Middle frontal gyrus (tissue), 1 donor: ENCODE measurements around the gene TMEM92.
"Not testable (repeated sequence)": the region's sequence is repeated elsewhere in the genome, so short reads cannot be mapped to it uniquely, and the experiment has no call there.

ENCODE experiments used
- DNase-seq: peaks from one replicate; pipeline ENCODE4 v3.0.0-alpha.2; 2015; ENCODE audit warnings: low spot score; ENCODE audit errors: extremely low spot score

The TMEM92 gene

DNA sequence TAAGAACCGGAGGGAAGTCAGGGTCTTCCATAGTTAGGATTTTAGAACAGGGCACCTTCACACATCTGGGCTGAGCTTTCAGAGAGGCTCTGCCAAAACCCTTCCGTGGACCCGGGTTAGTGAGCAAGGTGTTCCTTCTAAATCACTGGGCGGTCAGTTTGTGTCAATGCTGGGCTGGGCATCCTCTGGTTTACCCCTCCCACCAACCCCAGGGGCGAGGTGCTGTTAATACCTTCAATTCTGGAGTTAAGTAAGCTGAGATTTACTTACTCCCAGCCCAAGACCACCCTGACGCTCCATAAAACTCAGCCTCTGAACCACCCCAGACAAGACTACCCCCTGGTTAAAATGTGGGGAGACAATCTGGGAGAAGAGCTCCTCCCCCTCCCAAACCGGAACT is 1.0 kb downstream of the TMEM92 start:
- DNase-seq: no peak

DNA sequence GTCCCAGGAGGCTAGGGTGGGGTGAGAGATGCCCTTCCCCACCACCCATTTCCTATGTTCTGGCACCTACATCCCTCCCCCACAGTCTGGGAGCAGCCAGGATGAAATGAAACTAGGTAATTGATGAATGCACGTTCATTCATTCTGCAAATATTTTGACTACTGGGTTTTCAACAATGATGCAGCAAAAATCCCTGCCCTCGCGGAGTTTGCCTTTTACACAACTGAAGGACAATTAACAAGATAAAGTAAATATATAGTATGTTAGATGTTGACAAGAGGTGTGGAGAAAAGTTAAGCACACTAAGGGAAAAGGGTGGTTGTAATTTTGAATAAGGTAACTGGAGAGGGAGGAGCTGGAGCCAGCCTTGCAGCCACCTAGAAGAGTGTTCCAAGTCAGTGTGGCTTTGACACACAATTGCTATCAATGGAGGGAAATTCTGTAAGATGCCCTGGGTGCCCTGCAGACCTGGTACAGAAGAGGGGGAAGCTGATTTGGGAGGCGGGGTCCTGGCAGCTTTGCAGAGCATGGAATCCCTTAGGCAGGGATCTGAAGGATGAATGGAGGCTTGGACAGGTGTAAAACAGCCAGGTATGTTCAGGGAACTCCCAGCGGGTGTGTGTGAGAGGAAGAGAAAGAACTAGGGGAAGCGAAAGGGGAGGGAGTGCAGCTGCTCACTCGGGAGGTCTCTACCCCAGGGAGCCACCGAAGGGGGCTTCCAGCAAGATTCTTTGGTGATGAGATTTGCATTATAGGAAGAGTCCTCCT is 2.5 kb downstream of the TMEM92 start:
- no peak for DNase-seq

DNA sequence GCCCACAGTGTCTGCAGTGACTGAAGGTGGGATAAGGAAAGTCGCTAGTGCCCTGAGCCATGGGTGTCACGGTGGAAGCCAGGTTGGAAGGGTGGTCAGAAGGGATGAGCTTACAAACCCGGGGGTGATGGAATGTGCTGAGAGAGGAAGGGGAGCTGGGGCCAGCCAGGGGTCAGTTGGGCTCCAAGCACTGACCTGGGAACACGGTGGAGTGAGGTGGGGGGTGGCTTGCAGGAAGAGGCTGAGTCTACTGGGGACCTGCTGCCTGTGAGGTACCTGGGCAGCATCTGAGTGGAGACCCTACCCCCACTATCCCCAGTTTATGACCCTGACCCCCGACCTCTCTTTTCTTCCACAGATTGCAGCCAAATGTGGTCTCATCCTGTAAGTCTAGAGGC is 3.1 kb downstream of the TMEM92 start:
- DNase-seq: no peak

DNA sequence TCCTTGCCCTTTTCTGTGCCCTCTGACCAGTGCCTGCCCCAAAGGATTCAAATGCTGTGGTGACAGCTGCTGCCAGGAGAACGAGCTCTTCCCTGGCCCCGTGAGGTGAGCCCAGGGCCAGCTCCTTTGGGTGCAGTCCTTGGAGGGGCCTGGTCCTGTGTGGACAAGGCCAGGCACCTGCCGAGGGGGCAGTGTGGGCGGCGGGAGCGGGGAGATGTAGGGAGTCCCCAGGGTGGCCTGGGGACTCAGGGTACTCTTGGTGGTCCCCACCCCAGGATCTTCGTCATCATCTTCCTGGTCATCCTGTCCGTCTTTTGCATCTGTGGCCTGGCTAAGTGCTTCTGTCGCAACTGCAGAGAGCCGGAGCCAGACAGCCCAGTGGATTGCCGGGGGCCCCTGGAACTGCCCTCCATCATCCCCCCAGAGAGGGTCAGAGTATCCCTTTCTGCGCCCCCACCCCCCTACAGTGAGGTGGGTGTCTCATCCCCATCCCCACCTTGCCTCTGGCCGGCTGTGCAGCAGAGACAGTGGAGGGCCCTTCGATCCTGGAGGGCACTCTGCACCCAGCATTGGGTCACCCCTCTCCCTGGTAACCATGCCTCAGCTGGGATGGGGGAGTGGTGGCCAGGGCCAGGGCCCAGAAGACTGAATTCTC is 4.4 kb downstream of the TMEM92 start:
- no peak for DNase-seq

DNA sequence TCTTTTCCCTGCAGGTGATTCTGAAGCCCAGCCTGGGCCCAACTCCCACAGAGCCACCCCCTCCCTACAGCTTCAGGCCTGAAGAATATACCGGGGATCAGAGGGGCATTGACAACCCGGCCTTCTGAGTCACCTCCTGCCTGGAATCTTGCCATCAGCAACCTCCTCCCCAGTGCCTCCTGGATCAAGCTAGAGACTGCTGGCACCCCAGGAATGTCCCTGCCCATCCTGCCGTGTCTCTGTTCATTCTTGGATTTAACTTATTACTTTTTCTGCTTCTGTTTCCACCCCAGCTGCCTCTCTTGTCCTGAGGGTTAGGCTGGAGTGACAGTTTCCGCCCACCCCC is 4.9 kb downstream of the TMEM92 start:
- DNase-seq: no peak

DNA sequence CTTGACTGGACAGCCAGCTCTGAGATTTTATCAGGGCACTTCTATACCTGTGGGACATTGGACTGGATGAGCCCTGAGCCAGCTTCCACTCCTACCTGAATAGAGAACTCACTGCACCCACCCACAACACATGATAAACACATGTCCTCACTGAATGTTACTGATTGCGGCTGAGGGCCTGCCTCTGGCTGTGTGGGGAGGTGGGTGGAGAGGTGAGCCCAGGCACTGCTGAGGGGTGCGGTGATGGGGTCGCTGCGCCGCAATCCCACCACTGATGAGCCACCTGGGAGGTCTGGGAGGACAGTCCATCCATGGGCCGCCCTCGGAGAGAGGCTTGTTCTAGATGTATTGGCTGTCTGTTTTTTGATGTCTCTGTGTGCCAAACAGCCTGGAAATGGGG is 5.4 kb downstream of the TMEM92 start:
- DNase-seq: no peak

DNA sequence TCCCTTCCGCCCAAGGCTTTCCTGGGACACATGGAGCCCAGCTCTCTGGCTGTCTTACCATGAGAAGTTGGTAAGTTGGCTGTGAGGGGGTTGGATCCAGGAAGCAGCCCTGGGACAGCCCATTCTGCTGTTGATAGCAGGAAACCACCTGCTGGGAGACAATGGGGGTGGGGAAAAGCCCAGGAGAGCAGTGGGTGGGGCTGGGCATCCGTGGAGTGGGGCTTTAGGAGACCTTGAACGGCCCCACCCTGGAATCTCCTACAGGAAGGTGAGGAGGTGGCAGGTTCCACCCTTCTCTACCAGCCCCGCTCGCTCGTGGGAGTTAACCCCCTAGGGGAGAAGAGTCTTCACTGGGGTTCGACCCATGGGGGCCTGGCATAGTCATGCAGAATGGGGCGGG is 5.8 kb downstream of the TMEM92 start:
- DNase-seq: no peak

DNA sequence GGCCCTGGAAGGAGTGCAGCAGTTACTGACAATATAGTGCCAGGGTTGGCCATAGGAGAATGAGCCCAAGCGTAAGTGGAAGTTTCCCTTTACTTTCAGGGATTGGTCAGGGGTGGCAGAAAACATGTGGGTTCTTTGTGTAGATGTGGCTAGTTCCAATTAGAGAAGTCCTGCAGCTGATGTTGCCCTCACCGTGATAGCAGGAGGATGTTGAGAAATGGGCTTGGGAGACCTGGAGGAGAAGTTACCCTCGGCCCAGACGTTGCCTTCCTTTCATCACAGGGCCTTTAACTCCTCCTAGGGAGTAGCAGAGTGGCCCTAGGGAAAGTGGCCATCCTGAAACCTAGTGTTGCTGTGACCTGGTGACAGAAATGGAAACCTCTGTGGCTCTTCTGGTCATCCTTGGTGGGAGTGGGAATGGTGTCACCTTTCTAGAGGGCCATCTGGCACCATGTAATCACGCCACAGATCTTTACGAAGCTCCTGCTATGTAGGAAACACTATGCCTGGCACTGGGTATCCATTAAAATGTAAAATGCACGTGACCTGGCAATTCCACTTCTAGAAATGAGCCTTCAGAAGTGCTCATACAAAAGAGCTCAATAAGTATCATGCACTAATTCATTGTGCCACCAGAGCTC is 6.7 kb downstream of the TMEM92 start:
- DNase-seq: no peak

DNA sequence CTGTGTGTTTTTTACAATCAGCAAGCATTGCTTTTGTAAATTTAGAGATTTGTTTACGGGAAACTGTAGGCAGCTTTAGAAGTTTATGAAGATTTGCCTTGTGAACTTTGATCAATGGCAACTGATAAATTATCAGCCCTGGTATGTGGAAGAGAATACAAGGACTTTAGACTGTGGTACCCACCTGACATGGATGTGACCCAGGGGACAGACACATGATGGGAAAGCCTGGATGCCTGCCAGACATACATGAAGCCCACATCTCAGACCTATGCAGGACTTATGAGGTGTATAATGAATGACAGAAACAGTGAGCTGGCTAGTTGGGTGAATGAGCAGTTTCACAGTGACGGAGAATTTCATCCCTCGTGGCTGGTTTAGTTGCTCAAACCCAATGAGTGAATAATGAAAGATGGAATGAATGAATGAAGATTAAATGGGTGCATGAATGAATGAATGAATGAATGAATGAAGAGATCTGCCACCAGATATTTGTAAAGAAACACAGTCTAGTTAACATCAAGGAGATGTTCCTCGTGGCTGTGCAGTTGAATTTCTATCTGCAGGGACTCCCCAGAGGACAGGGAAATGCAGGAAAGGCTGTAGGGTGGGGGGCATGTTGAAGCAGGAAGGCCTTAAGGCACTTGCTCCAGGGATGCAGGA is 7.6 kb downstream of the TMEM92 start:
- no peak for DNase-seq

DNA sequence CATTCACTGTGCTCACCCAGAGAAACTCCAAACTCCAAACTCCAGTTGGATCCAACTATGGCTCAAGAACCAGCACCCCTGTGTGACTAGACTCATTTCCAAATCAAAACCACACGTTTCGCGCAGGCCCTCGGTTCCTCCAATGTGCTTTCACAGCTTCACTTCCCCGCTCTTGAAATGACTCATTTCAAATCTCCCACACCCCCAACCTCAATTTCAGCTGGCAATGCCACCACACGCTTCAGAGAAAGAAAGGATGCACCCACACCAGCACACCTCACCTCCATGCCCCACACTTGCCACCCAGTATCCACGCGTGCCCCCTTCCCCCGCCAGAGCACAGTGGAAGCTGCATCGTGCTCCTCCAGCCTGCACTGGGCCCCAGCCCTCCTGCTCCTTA is 9.0 kb downstream of the TMEM92 start:
- DNase-seq: no peak

DNA sequence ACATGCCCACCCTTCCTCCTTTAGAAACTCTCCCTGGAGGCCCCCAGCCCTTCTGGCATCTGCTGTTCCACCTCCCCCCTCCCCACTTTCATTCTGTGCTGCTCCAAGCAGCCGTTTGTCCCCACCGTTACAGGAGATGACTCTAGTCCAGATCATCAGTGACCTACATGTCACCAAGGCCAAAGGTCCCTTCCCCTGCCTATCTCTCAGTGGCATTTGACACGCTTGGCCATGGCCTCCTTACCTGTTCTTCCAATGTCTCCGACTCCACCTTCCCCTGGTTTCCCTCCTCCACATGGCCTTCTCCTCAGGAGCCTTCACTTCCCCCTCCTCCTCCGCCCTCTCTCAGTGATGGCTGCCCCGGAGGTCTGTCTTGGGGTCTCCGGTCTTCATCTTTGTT is 9.4 kb downstream of the TMEM92 start:
- DNase-seq: no peak

DNA sequence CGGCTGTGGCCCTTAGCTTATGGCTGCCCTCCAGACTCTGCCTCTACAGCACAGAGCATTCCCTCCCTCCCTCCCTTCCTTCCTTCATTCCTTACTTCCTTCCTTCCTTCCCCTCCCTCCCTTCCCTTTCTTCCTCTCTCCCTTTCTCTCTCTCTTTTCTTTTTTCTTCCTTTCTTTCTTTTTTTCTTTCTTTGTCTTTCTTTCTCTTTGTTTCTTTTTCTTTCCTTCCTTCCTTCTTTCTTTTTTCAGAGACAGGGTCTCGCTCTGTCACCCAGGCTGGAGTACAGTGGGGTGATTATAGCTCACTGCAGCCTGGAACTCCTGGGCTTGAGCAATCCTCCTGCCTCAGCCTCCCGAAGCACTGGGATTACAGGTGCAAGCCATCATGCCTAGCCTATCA is 11.7 kb downstream of the TMEM92 start:
- DNase-seq: no peak

DNA sequence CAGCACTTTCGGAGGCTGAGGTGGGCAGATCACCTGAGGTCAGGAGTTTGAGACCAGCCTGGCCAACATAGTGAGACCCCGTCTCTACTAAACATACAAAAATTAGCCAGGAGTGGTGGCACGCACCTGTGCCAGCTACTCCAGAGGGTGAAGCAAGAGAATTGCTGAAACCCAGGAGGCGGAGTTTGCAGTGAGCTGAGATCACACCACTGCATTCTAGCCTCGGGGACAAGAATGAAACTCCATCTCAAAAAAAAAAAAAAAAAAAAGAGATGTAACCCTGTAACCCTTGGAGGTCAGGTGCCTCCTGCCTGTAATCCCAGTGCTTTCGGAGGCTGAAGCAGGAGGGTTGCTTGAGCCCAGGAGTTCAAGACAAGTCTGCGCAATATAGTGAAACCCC is 13.0 kb downstream of the TMEM92 start:
- DNase-seq: not testable (repeated sequence)

DNA sequence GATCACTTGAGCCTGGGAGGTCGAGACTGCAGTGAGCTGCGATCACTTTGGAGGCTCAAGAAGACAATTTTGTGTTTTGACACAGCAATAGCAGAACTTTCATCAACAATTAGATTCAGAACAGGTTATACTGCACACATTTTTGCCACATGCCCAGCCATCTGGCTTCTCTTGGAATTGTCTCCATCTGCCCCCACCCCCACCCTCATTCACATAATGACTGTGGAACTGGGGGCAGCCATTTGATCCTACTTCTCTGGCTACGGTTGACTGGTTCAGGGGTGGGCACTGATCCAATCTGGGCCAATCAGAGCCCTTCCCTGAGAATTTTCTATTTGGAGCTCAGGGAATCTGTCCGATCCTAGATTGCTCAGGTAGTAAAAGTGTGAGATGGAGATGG is 14.0 kb downstream of the TMEM92 start:
- DNase-seq: no peak

DNA sequence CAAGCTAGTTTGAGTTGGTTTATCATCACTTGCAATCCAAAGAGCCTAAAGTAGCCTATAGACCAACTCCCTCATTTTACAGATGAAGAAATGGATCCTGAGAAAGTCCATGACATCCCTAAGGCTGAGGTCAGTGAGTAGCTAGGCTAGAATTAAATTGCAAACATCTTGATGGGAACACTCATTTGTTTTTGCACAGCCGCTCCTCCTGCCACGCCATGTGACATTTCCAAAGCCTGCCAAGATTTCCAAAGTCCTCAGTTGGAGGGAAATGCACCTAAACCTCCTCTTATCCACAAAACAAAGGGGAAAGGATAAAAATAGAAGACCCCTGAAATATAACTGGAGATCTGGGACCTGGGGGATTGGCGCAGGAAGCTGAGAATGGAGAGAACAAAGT is 15.0 kb downstream of the TMEM92 start:
- DNase-seq: no peak

DNA sequence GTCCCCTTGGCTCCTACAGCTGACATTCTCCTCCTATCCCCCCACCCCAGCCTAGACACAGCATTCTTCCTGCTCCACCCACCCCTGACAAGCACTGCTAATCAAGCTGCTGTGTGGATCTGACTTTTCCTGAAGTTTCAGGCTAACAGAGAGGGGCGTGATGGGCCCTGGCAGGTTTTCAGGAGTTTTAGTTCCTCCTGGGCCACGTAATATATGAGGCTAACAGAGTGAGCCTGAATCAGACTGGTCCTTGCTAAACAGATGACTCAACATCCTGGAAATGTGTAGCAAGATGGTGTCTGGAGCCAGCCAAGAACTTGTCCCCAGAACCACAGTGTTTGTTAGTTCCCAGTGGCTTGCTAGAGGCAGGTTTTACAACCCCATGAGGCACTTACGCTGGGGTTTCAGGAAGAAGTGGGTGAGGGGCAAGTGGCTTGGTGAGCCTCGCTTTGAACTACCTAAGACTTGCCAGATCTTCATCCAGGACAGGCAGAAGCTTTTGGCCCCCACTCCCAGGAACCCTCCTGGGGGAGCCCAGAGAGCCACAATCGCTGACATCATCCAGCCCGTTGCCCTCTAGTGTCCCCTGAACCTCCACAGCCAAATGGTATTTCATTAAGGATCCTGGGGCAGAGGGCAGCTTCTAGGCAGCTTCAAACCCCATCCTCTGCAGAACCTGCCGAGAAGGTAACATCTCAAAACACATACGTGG is 15.9 kb downstream of the TMEM92 start:
- no peak for DNase-seq

DNA sequence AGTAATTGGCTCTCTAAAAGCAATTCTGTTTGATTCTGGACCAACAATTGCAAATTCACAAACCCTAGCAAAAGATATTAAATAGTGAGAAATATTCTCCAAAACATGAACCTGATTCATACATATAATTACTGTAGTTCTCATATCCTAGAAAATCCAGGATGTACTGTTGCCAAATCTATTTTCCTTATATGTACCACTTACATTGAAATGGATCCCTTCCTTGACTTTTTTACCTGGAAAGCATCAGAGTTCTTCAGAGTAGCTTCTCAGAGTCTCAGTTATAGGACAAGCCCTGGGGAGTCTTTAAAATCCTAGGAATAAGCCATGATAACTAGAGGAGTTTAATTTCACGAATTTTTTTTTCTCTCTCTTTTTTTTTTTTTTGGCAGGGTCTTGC is 16.7 kb downstream of the TMEM92 start:
- DNase-seq: no peak

DNA sequence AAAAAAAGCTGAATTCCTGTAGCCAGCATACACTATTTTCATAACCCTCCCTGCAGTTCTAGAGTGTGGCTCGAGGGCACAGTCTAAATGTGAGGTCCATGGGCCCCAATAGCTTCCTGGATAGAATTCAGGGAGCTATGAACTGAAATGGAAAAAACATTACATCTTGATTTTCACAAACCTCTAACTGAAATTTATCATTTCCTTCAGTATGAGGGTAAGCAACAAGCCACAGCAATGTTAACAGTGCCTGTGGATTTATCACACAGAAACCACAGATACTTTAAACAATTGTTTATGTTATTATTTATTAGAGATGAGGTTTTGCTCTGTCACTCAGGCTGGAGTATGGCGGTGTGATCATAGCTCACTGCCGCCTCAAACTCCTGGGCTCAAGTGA is 18.2 kb downstream of the TMEM92 start:
- DNase-seq: no peak

DNA sequence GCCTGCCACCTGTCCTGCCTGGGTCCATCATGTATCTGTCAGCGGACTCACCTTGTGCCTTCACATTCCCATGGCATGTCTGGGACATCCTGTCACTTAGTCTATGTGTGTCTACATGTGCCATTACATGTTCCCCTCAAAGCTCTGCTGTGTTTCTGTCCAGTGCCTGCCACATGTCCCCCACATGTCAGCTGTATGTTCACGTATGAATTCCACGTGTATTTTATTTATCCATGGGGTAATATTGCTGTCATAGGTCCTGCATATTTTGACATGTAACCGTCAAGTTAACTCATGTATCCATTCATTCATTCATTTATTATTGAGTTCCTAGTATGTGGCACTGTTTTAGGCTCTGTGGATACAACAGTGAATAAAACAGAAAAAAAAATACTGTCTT is 20.8 kb downstream of the TMEM92 start:
- no peak for DNase-seq

DNA sequence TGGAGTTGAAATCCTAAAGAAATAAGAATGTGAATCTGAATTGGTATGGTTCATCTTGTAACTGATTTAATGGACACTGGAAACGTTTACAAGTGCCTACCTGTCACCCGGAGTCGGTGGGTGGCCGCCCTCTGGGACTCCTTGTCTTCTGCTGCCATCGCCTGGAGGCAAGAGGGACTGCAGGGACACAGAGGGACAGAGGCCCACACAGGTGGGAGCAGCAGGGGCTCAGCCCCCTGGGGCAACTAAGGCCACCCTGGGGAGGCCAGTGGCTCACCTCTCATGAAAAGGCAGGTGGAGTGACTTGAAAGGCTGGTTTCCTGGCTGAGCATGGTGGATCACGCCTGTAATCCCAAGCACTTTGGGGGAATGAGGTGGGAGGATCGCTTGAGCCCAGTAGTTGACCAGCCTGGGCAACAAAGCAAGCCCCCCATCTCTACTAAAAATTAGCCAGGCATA is 23.2 kb downstream of the TMEM92 start:
- peak; percentile 15 for DNase-seq

DNA sequence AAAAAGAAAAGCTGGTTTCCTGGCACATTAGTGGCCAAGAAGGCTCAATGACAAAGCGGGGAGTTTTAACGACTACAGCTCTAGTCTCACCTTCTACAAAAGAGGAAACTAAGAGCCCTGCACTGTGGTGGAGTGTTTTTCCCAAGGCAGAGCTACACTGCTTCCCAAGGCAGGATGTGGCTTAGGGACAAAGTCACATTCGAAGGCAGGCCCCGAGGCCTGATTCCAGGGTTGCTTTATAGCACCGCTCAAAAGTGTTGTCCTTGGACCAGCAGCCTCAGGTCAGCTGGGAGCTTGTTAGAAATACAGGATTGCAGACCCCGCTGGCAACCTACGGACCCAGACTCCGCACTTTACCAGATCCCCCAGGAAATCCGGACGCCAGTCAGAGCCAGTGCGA is 23.8 kb downstream of the TMEM92 start:
- DNase-seq: no peak

DNA sequence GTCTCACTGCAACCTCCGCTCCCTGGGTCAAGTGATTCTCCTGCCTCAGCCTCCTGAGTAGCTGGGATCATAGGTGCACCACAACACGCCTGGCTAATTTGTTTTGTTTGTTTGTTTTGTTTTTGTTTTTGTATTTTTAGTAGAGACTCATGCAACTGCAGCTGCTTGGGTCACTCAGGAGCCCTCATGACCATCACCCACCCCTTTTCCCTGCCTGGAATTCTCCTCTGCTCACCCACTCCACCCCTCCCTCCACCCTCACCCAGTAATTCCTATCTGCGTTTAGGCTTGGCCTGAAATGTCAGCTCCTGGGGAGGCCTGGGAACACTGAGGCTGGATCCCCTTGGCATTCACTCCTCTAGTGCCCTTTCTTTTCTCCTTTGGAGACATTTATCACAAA is 25.5 kb downstream of the TMEM92 start:
- no peak for DNase-seq
